Measurements from ENCODE around the gene FN1. TPM values are rescaled to one million over a fixed set of nuclear protein-coding genes. Genes with fewer than 3 reads are reported as not detected.

Gene FN1
- total RNA-seq, 3 donors from 2014 or later: 74.9 to 295 (median 102) TPM

DNA sequence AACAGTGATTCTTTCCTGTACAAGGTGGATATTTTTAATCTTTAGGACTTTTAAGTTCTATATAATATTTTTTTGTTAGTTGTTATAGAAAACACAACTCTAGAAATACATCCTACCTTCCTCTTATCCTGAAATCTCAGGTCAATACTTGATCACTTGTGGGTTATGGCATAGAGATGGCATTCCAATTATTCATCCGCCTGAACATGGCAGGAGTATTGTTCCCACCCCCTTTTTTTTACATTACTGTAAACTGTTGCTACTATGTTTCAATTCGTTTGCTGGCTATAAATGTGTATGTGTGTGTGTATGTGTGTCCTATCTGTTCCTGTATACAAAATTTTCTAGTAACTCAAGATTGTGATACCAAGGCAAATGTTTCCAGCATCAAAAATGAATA lies 43.3 kb upstream of the FN1 start:
- TF ChIP-seq, protein P1, sequence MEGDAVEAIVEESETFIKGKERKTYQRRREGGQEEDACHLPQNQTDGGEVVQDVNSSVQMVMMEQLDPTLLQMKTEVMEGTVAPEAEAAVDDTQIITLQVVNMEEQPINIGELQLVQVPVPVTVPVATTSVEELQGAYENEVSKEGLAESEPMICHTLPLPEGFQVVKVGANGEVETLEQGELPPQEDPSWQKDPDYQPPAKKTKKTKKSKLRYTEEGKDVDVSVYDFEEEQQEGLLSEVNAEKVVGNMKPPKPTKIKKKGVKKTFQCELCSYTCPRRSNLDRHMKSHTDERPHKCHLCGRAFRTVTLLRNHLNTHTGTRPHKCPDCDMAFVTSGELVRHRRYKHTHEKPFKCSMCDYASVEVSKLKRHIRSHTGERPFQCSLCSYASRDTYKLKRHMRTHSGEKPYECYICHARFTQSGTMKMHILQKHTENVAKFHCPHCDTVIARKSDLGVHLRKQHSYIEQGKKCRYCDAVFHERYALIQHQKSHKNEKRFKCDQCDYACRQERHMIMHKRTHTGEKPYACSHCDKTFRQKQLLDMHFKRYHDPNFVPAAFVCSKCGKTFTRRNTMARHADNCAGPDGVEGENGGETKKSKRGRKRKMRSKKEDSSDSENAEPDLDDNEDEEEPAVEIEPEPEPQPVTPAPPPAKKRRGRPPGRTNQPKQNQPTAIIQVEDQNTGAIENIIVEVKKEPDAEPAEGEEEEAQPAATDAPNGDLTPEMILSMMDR (IDR thresholded peaks at IDR 0.05): no peak
- TF ChIP-seq POLR2A (IDR thresholded peaks at IDR 0.05) (no peak), POLR2AphosphoS5 (IDR thresholded peaks at IDR 0.05) (no peak)
- H3K4me1 ChIP-seq: no peaks in the 10 kb centered on the region
- no peak for DNase-seq (ENCODE audit: low spot score in 2 of 2)
- H3K27ac ChIP-seq: no peak overlapping the region
- no peaks in the 10 kb centered on the region for H3K9me3 ChIP-seq
- no peak overlapping the region for H3K4me3 ChIP-seq
- no peaks in the 10 kb centered on the region for H3K27me3 ChIP-seq
- H3K36me3 ChIP-seq: no peaks in the 10 kb centered on the region
- intact Hi-C loops (cut with DNase I; ENCODE audit: low total_unique reads): no loop called here

DNA sequence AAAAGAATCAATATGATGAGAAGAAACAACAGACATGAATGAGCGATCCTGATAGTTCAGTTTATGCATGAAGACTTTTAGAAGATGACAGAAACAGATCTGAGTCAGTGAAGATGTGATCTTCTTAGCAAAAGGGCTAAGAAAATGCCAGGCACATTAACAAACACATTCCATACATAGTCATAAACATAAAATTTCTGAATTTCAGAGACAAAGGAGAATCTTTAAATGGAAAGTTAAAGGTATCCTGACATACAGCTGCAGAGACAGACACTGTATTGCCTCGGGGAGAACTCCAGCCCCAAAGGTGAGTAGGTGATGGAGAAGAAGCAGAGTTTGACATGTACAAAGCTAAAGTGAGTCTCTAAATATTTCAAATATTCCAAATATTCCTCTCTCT lies 40.6 kb upstream of the FN1 start:
- TF ChIP-seq, protein P1 (IDR thresholded peaks at IDR 0.05): no peak
- TF ChIP-seq POLR2A (IDR thresholded peaks at IDR 0.05) (no peak), POLR2AphosphoS5 (IDR thresholded peaks at IDR 0.05) (no peak)
- no peak for DNase-seq (ENCODE audit: low spot score in 2 of 2)
- intact Hi-C loops (cut with DNase I; ENCODE audit: low total_unique reads): no loop called here
- H3K9me3 ChIP-seq: no peaks in the 10 kb centered on the region
- no peak overlapping the region for H3K4me3 ChIP-seq
- H3K27me3 ChIP-seq: no peaks in the 10 kb centered on the region
- no peak overlapping the region for H3K27ac ChIP-seq
- no peaks in the 10 kb centered on the region for H3K4me1 ChIP-seq
- H3K36me3 ChIP-seq: no peaks in the 10 kb centered on the region

DNA sequence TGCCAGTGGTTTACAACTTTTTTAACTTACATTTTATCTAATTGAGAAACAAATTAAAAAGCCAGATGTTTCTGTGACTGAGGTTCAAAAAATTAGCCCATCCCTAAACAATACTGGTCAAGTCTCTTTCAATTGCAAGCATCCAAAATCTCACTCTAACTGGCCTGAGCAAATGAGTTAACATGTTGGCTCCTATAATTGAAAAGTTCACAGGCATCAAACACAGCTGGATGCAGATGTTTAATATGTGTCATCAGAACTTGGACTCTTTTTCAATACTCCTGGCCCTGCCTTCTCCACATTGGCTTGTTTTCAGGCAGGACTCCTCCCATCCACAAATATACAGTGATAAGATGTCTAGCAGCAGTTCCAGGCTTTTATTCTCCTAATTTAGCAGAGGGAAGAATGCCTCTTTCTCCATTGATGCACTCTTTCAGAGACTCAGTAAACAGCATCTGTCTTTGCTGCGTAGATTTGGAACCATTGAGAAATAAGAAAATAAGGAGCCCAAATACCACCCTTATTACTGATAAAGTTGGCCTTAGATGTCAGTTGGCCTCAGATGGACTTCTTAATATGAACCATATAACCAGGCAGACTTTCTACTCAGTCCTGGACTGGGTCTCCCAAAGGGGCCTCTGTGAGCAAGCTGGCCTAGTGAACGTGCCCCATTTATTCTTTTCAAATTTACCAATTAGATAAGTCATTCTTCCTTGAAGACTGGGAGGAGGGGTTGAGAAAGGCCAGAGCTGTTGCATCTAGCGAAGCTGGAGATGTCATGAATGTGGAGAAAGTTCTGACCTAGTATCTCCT lies 30.4 kb upstream of the FN1 start:
- TF ChIP-seq POLR2A (IDR thresholded peaks at IDR 0.05) (no peak), POLR2AphosphoS5 (IDR thresholded peaks at IDR 0.05) (no peak)
- TF ChIP-seq, protein P1 (IDR thresholded peaks at IDR 0.05): no peak
- DNase-seq (ENCODE audit: low spot score in 2 of 2): no peak
- H3K4me3 ChIP-seq: no peak overlapping the region
- no peaks in the 10 kb centered on the region for H3K27me3 ChIP-seq
- no peaks in the 10 kb centered on the region for H3K4me1 ChIP-seq
- no peak overlapping the region for H3K27ac ChIP-seq
- no peaks in the 10 kb centered on the region for H3K36me3 ChIP-seq
- intact Hi-C loops (cut with DNase I; ENCODE audit: low total_unique reads): no loop called here
- H3K9me3 ChIP-seq: no peaks in the 10 kb centered on the region

DNA sequence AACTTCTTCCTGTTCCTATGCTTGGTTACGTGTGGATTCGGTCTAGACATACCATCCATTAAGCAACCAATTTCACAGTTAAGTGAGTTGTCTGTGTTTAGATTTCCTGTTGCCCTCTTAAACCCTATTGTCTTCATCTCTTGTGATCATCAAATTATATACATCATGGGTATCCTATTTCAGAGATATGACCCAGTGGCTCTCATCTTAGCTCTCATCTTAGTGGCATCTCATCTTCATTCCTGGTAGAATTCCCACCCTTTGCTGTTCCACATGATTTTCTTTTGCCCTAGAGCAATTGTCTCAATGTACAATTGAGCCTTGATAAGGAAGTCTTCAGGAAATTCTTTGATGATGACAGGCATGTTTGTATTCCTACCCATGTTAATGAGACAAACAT lies 29.4 kb upstream of the FN1 start:
- DNase-seq (ENCODE audit: low spot score in 2 of 2): no peak
- Histone ChIP-seq H3K27me3 (no peaks in the 10 kb centered on the region), H3K9me3 (no peaks in the 10 kb centered on the region), H3K36me3 (no peaks in the 10 kb centered on the region), H3K27ac (no peak overlapping the region), H3K4me3 (no peak overlapping the region), H3K4me1 (no peaks in the 10 kb centered on the region)
- TF ChIP-seq, protein P1 (IDR thresholded peaks at IDR 0.05): no peak
- no peak for TF ChIP-seq POLR2A (IDR thresholded peaks at IDR 0.05)
- no peak for TF ChIP-seq POLR2AphosphoS5 (IDR thresholded peaks at IDR 0.05)
- intact Hi-C loops (cut with DNase I; ENCODE audit: low total_unique reads): no loop called here

DNA sequence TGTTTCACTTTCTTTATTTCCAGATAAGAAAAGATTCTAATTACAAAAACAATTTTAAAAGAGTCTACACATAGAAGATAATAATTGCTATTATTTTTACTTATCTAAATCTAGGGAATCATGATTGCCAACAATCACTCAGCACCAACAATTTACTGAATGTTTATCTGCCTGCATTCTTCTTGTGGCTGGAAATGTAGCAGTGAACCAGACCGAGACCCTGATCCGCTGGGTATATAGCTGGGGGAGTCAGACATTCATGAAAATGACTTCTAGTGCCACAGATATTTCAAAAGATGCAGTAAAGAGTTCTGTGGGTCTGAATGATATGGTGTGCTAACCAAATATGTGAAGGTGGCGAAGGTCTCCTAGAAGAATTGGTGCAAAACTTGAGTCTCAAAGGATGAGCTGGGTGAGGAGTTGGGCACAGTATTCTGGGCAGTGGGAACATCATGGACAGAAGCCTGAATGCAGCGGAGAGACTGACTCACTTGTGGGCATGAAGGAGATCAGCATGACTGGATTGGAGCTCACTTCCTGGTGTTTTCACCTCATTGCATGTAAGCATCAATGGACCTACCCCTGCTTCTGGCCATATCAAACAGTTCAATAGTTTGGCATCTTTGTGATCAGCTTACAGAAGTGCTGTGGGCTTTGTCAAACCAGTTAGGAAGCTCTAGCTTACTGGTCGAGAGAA lies 26.1 kb upstream of the FN1 start:
- intact Hi-C loops (cut with DNase I; ENCODE audit: low total_unique reads): no loop called here
- Histone ChIP-seq H3K4me3 (no peak overlapping the region), H3K9me3 (no peaks in the 10 kb centered on the region), H3K27ac (no peak overlapping the region), H3K27me3 (no peaks in the 10 kb centered on the region), H3K4me1 (no peaks in the 10 kb centered on the region), H3K36me3 (no peaks in the 10 kb centered on the region)
- DNase-seq (ENCODE audit: low spot score in 2 of 2): no peak
- TF ChIP-seq POLR2AphosphoS5 (IDR thresholded peaks at IDR 0.05) (no peak), POLR2A (IDR thresholded peaks at IDR 0.05) (no peak)
- TF ChIP-seq, protein P1 (IDR thresholded peaks at IDR 0.05): no peak

Data from breast epithelium (tissue), 4 donors.